ENCODE results near the gene WRNIP1.

WRNIP1 gene

GRCh38 chr6:2739335-2739734 is 25.9 kb upstream of the WRNIP1 start:
- no peak for DNase-seq
- intact Hi-C loops (cut with DNase I) = no loop called here

- DNase-seq = no peak
- intact Hi-C loops (cut with DNase I) = no loop called here
Observed at GRCh38 chr6:2740581-2740980, 24.6 kb upstream of the WRNIP1 start.

- intact Hi-C loops (cut with DNase I) = no loop called here
Observed at GRCh38 chr6:2741756-2742155, 23.4 kb upstream of the WRNIP1 start.

GRCh38 chr6:2743280-2744208 is 21.6 kb upstream of the WRNIP1 start:
- intact Hi-C loops (cut with DNase I) = no loop called here
- DNase-seq = no peak

More at GRCh38 chr6:2741756-2742155, 23.4 kb upstream of the WRNIP1 start:
- DNase-seq = no peak

GRCh38 chr6:2744209-2744771 is 20.9 kb upstream of the WRNIP1 start:
- DNase-seq = peak in 6 of 10 donors; percentile 42 to 90 (median 67)
- intact Hi-C loops (cut with DNase I) = no loop called here

GRCh38 chr6:2744778-2745177 is 20.4 kb upstream of the WRNIP1 start:
- no peak for DNase-seq
- intact Hi-C loops (cut with DNase I) = loop anchor here (5.0 kb wide), 1 partner anchor 1147 kb away; no protein-coding TSS in a partner anchor

GRCh38 chr6:2745246-2745645 is 19.9 kb upstream of the WRNIP1 start:
- no peak for DNase-seq
- intact Hi-C loops (cut with DNase I) = loop anchor here (5.0 kb wide), 1 partner anchor 1148 kb away; no protein-coding TSS in a partner anchor

- intact Hi-C loops (cut with DNase I) = loop anchor here (5.0 kb wide), 1 partner anchor 1149 kb away; no protein-coding TSS in a partner anchor
- DNase-seq = no peak
Observed at GRCh38 chr6:2746557-2747061, 18.6 kb upstream of the WRNIP1 start.

- intact Hi-C loops (cut with DNase I) = loop anchor here (5.0 kb wide), 1 partner anchor 1151 kb away; no protein-coding TSS in a partner anchor
Observed at GRCh38 chr6:2748183-2748582, 17.0 kb upstream of the WRNIP1 start.

GRCh38 chr6:2749969-2750600 is 15.1 kb upstream of the WRNIP1 start:
- intact Hi-C loops (cut with DNase I) = loop anchor here (5.0 kb wide), 1 partner anchor 1153 kb away; no protein-coding TSS in a partner anchor
- peak in 9 of 10 donors; percentile 30 to 94 (median 79) for DNase-seq

More at GRCh38 chr6:2748183-2748582, 17.0 kb upstream of the WRNIP1 start:
- DNase-seq = no peak

GRCh38 chr6:2750832-2751231 is 14.4 kb upstream of the WRNIP1 start, which contains the start of gene MYLK4:
MYLK4 (minus strand) TSS chr6:2750922; CDS start chr6:2749294, 1,628 bp downstream.
- intact Hi-C loops (cut with DNase I) = no loop called here
- no peak for DNase-seq

- DNase-seq = no peak
- intact Hi-C loops (cut with DNase I) = no loop called here
Observed at GRCh38 chr6:2751871-2752270, 13.3 kb upstream of the WRNIP1 start.

- intact Hi-C loops (cut with DNase I) = no loop called here
Observed at GRCh38 chr6:2752477-2753109, 12.6 kb upstream of the WRNIP1 start.

GRCh38 chr6:2753110-2753489 is 12.1 kb upstream of the WRNIP1 start:
- intact Hi-C loops (cut with DNase I) = no loop called here
- no peak for DNase-seq

More at GRCh38 chr6:2752477-2753109, 12.6 kb upstream of the WRNIP1 start:
- DNase-seq = no peak

- DNase-seq = no peak
- intact Hi-C loops (cut with DNase I) = no loop called here
Observed at GRCh38 chr6:2753743-2754142, 11.4 kb upstream of the WRNIP1 start.

GRCh38 chr6:2754393-2754792 is 10.8 kb upstream of the WRNIP1 start:
- intact Hi-C loops (cut with DNase I) = no loop called here
- DNase-seq = no peak

- intact Hi-C loops (cut with DNase I) = no loop called here
- no peak for DNase-seq
Observed at GRCh38 chr6:2754911-2755310, 10.3 kb upstream of the WRNIP1 start.

GRCh38 chr6:2755456-2755855 is 9.7 kb upstream of the WRNIP1 start:
- no peak for DNase-seq
- intact Hi-C loops (cut with DNase I) = no loop called here

GRCh38 chr6:2756241-2756640 is 9.0 kb upstream of the WRNIP1 start:
- intact Hi-C loops (cut with DNase I) = no loop called here
- DNase-seq = no peak

- DNase-seq = no peak
- intact Hi-C loops (cut with DNase I) = no loop called here
Observed at GRCh38 chr6:2756687-2757224, 8.4 kb upstream of the WRNIP1 start.
